GM12872 (cell line): ENCODE data around the gene GFOD2.

ENCODE experiments used
- TF ChIP-seq, protein P1 (sequence below): IDR thresholded peaks from 3 replicates; pipeline ENCODE4 v1.5.1; 2011; ENCODE audit warnings: low read depth, mild to moderate bottlenecking, low read length, moderate library complexity; ENCODE audit not compliant: insufficient read depth

The GFOD2 gene

DNA sequence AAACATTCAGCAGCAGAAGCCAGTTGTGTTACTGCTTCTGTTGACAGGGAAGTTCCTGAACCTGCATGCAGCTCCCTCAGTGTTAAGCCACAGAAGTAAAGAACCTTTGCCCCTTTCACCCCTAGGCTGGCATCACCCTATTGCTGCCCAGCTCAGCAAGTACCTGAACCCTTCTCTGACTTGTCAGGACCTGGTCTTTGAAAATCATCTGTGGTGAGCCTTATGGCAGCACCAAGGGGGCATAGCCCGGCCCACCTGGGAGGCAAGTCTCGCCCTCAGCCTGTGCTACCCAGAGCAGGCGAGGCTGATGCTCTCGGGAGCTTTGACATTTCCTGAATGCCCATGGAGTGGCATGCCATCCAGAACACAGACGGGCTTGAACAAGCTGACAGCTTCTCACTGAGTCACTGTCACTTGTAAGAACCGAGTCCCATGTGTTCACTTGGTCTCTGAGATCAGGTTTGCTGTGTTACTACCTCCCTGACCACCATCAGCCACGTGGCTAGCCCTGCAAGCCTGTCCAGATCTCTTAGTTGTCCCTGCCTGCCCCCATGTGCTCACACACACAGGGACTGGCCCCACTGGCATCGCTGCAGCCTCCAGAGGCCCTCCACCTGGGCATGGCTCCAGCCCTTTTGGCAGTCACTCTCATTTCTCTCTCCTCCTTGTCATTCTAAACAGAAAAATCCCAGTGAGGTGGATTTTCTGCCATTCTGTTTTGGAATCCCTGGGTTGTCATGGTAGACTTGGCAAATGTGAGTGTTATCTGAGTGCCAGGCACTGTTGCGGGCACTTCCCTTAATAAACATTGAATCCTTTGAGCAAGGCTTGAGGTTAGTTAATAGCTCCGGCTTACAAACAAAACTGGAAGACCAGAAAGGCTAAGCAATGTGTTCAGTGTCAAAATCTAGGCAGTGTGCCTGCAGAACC, 77.1 kb downstream of the GFOD2 start:
- TF ChIP-seq, protein P1, sequence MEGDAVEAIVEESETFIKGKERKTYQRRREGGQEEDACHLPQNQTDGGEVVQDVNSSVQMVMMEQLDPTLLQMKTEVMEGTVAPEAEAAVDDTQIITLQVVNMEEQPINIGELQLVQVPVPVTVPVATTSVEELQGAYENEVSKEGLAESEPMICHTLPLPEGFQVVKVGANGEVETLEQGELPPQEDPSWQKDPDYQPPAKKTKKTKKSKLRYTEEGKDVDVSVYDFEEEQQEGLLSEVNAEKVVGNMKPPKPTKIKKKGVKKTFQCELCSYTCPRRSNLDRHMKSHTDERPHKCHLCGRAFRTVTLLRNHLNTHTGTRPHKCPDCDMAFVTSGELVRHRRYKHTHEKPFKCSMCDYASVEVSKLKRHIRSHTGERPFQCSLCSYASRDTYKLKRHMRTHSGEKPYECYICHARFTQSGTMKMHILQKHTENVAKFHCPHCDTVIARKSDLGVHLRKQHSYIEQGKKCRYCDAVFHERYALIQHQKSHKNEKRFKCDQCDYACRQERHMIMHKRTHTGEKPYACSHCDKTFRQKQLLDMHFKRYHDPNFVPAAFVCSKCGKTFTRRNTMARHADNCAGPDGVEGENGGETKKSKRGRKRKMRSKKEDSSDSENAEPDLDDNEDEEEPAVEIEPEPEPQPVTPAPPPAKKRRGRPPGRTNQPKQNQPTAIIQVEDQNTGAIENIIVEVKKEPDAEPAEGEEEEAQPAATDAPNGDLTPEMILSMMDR: no peak

DNA sequence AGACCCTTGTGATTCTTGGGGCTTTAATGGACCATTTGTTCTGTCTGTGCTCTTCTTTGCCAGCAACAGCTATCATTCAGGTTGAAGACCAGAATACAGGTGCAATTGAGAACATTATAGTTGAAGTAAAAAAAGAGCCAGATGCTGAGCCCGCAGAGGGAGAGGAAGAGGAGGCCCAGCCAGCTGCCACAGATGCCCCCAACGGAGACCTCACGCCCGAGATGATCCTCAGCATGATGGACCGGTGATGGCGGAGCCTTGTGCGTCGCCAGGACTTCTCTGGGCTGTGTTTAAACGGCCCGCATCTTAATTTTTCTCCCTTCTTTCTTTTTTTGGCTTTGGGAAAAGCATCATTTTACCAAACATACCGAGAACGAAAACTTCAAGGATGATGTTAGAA, 81.5 kb downstream of the GFOD2 start:
- TF ChIP-seq, protein P1: no peak

DNA sequence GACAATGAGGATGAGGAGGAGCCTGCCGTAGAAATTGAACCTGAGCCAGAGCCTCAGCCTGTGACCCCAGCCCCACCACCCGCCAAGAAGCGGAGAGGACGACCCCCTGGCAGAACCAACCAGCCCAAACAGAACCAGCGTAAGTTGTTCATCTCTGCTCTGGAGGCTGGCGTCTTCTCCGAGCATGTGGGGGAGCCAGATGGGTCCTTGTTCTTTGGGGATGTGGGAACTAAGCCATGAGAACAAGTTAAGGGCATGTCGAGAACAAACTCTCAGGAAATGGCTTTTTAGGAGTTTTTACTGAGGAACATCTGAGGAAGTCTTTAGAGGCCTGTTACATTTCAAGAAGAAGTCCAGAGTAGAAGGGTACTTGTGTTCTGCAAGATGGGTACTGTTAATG, 82.4 kb downstream of the GFOD2 start:
- TF ChIP-seq, protein P1: no peak

DNA sequence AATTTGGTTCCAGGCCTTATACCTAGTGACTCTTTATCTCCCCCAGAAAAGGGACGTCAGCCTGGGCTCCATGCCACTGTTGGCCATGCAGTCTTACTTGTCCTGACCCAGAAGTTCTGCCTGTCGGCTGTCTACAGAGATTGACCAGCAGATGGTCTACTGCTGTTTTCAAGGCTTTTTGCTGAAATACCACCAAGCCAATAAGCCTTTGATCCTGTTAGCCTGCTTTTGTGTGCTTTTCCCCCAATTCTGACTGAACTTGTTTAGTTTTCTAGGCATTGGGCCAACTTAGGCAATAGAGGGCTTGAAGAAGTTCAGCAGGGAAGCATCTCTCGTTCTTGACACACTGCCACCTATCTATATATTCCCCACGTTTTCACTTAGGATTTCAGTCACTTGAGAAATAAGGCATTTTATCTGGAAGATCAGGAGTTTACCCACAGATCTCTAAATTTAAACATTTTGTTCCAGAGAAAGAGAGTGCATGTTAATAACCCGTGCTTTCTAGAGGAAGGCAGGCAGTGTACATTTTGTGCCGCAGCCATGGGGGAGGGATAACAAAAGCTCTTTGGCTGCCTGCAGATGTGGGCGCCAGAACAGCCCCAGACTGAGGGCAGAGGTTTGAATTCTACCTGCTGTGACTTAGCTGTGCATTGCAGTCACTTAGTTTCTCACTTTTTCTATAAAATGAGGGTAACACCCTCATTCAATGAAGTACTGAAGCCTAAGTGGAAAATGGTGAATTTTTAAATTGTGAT, 86.5 kb downstream of the GFOD2 start:
- TF ChIP-seq, protein P1: no peak

DNA sequence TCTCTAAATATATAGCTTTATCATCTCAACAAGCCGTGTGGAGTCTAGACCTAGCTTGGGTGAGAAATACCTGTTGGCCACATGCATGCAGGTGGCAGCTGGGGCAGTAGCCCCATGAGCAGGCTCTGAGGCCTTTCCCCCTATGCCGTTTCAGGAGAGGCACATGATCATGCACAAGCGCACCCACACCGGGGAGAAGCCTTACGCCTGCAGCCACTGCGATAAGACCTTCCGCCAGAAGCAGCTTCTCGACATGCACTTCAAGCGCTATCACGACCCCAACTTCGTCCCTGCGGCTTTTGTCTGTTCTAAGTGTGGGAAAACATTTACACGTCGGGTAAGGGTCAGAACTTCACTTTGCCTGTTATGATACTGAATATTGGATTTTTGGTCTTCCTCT, 90.9 kb downstream of the GFOD2 start:
- TF ChIP-seq, protein P1: no peak
